GM20431 (cell line): ENCODE results near the gene TTC8.
"Not testable (repeated sequence)": the region's sequence is repeated elsewhere in the genome, so short reads cannot be mapped to it uniquely, and the experiment has no call there.

Experiments used
- in situ Hi-C: fragments of 300-500 bp; cut with MseI, MboI; formaldehyde crosslinking; loops from one replicate; pipeline ENCODE4 v1.15.0; 2020; ENCODE audit warnings: low sequenced_read_pairs; ENCODE audit not compliant: unreplicated experiment

TTC8 gene

GRCh38 chr14:88824314-88825077 is at the start of gene TTC8:
Gene TTC8, plus strand, starts transcription at chr14:88824651. Its CDS starts 57 bp downstream, at chr14:88824708.
- in situ Hi-C loops: no loop called here

DNA sequence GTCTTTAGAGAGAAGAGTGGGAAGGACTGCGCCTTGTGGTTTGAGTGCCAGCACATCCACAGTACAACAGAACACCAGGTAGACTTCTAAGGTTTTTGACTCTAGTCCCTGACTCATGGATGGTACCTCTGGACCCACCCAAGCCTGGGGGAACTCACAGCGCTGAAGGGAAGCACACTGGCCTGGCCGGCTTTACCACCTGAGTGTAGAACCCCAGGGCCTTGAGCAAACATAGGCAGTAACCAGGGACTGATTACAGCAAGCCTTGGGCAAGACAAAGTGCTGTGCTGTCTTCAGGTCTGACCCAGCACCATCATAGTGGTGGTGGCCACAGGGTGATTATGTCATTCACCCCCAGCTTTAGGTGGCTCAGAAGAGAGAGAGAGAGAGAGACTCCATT is 48.9 kb upstream of the TTC8 start:
- in situ Hi-C loops: no loop called here

GRCh38 chr14:88785911-88786310 is 38.5 kb upstream of the TTC8 start:
- in situ Hi-C loops: no loop called here

GRCh38 chr14:88786715-88787114 is 37.7 kb upstream of the TTC8 start:
- in situ Hi-C loops: no loop called here

DNA sequence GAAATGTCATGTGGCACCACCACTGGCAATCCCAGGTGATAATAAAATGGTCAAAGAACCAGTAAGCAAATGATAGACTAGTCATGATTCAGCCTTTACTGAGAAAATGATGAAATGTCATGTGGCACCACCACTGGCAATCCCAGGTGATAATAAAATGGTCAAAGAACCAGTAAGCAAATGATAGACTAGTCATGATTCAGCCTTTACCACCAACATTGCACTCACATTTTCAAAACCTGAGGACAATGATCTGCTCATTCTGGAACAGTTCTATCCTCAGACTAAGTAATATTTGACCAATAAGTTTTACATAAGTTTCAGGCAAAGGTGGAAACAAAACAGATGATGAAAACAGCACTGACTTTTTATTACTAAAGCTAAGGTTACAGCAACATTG is 34.9 kb upstream of the TTC8 start:
- in situ Hi-C loops: not testable (repeated sequence)

DNA sequence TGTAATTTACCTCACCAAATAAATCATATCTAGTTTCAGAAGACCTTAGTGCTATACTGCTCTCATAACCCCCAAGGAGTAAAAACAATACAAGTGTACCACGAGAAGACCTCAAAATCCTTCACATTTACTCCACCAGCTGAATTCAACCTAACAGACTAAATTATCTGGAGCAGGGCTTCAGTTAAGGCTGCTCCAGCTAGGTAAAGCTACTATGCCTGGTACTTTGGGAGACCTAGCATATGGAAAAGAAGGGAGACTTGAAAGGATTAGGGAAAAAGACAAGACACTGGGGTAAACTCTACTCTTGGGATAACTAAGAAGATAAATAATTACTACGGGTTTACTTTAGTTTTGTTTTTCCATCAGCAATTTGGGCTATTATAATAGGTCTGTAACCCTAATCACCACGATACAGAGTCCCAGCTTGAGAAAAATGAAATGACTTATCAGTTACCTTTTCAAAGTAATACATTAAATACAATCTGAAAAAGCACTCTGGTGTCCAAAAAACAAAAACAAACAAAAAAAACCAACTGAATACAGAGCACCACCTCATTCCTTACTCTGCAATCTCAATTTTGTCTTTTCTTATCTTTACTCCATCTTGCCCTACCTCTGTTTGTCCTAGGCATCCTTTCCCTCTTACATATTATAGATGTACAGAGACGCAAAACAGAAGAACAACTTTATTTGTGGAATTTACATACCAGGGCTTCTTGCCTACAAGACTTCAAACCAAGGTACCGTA is 33.8 kb upstream of the TTC8 start:
- in situ Hi-C loops: no loop called here

DNA sequence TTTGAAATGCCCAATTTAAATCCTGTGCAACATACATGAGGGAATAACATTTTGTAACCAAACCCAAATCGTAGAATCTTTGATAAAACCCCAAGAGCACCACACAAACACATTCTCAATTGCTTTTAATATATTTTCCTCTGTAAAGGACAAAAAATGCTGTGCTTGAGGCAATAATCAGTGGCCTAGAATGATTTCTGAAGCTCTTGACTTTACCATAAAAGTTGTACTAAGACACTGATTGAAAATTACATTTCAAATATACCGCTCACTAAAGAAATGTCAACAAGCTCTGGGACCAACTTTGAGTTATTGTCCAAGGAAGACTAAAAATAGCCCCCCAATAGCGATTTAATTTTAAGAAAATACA is 33.2 kb upstream of the TTC8 start:
- in situ Hi-C loops: no loop called here

DNA sequence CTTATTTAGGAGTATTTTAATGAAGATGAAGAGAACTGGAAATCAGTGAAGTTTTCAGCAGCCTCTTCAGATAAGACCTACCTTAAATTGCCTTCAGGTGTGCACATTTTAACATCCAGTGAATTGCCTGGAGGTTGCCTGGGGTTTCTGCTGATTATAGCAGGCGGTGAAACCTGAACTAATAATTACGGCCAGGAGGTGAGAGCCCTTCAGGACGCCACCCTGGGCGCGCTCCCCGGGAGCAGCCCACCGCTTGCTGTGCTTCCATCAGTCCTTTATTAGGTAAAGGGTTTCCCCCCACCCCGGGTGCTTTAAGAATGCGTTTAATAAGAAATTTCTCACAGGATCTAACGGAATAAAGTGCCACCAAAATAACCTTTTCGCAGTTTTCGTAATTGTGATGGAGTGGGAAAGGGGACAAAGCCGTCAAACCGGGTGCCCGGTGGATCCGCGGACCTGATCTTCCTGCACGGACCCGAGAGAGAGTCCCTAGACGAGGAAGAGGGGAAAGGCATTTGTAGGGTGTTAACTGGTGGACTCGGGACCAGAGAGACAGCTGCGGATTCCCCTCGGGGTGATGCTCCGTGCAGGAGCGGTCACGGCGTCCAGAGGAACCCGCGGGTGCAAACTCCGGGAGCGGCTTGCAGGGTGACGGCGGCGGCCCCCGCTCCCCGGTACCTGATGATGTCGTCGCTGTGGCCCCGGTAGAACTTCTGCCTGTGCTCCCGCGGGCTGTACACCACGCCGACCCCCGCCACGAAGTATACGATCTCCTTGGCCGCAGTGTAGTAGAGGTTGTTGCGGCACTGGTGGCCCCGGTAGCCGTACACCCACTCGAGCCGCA is 32.6 kb upstream of the TTC8 start:
- in situ Hi-C loops: no loop called here

DNA sequence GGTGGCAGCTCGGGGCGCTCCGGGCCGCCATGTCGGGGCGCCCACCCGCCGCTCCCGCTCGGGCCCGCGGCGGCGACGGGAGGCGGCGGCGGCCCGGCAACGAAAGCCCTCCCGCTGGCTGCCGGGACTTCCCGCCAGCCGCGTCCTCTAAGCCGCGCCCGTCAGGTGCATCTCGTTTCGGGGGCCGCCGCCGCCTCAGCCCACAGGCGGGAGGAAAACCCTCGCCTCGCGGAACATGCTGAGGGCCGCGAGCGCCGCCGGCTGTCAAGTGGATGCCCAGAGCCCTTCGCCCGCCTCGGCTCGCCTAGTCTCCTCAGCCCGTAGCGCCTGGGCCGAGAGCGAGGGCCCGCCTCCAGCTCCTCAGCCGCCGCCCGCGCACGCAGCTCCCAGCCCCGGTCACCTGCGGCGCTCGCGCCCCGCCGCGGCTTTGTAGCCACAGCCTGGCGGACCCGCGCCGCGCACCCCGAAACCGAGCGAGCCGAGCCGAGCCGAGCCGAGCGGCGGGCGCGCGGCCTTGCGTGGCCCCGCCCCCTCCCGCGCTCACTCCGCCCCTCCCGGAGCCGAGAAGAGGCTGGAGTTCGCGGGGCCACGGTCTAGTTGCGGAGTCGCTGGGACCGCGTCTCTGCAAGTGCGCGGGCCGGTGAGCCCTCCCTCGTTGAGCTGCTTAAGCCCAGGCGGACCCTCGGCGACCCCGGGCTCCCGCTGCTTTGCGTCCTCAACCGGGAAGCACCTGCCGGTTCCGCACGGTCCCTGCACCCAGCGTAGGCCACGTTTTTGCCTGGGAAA is 31.8 kb upstream of the TTC8 start, which contains the start of gene EML5:
EML5 (minus strand) TSS at position 481 of the 786 bp plus-strand sequence; CDS start at position 31, 450 bp downstream.
- in situ Hi-C loops: no loop called here

DNA sequence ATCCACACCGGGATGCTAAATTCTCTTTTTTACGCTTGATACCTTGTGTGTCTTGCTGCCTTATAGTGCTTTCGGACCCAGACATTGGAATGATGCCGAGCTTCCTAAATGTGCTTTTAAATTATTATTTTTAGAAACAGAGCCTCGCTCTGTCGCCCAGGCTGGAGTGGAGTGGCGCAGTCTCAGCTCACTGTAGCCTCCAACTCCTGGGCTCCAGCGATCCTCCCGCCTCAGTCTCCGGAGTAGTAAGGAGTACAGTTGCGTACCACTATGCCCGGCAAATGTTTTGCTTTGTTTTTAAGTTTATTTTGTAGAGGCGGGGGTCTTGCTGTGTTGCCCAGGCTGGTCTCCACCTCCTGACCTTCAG is 31.2 kb upstream of the TTC8 start:
- in situ Hi-C loops: no loop called here

- in situ Hi-C loops: no loop called here
Measured at GRCh38 chr14:88798156-88798555, 26.3 kb upstream of the TTC8 start.

GRCh38 chr14:88799522-88799921 is 24.9 kb upstream of the TTC8 start:
- in situ Hi-C loops: no loop called here

- in situ Hi-C loops: no loop called here
Measured at GRCh38 chr14:88802596-88802995, 21.9 kb upstream of the TTC8 start.

DNA sequence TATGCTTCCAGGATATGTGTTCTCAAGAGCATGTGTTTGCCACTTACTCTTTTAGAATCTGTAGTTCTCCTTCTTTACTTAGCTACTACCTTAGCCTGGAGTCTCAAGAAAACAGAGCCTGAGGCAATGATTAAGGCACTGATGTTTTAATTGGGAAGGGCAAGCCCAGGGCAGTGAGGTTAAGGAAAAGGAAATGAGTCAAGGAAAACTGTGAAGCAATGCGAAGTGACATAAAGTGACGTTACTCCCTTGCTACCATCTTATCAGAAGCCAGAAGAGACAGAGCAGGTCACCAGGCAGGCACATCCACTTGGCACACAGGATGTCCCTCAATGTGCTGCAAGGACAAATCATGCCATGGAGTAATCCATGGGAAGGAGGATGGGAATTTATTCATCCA is 20.4 kb upstream of the TTC8 start:
- in situ Hi-C loops: no loop called here

DNA sequence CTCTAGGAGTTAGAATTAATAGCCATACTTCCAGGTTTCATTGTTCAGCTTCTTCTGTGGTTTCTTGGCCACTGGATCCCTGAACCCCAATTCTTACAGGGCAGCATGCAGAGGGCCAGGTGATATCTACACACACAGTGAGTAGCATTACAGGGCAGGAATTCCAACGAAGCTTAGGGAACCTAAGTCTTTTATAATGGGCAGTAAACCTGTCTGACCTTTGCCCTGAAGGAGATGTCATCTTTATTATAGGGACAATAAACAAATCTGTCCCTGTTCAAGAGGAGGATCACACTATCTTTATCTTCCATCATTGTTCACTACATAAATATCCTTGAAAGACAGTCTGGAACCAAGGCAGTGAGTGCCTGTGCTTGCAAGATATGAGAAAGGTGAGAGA is 20.0 kb upstream of the TTC8 start:
- in situ Hi-C loops: no loop called here

DNA sequence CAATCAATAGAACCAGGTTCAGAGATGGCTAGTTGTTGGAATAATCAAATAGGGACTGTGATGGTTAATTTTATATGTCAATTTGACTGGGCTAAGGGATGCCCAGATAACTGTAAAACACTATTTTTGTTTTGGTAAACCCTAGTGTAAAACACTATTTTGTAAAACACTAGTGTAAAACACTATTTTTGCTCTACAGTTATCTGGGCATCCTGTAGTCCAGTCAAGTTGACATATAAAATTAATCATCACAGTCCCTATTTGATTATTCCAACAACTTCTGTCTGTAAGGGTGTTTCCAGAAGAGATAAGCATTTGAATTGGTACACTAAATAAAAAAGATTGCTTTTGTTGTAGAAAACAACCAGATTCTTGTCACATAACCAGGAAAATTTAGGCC is 16.1 kb upstream of the TTC8 start:
- in situ Hi-C loops: no loop called here

- in situ Hi-C loops: no loop called here
Measured at GRCh38 chr14:88815980-88816379, 8.5 kb upstream of the TTC8 start.

DNA sequence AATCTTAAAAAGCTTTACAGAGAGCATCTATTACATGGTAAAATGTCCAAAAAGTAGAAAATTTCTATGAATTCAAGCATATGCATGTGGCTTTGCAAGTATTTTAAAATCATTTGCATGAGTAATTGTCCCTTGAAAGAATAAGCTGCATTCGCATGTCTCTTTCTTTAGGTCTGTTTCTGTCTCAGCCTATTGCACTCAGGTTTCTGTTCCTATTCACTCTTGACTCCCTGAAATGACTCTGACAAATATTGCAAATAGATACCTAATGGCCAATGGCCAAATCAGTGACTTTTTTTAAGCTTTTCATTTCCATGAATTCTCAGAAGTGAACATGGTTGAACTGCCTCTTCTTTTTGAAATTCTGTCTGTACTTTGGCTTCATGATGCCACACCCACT is 6.4 kb upstream of the TTC8 start:
- in situ Hi-C loops: no loop called here

DNA sequence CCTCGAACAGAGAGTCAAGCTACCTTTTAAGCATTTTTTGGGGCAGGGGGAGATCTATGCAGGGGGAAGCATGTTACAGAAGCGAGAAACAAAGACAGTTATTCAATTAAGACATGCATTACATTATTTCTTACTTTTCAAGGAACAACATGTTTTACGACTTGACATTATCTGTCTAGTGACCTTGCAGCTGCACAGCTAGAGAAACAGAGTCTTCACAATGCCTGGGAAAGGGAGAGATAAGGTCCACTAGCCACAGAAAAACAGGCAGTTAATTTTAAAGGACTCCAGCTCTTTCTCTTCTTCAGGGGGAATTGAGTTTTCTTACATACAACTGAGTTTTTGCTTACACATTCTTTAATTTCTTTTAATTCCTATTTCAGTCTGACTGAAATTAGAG is 4.8 kb upstream of the TTC8 start:
- in situ Hi-C loops: not testable (repeated sequence)

GRCh38 chr14:88821378-88821777 is 3.1 kb upstream of the TTC8 start:
- in situ Hi-C loops: no loop called here
